Measurements from ENCODE around the gene APEH. TPM values are rescaled to one million over a fixed set of nuclear protein-coding genes. Genes with fewer than 3 reads are reported as not detected.

The APEH gene
- polyA plus RNA-seq, 1 donor from 2014 or later = 98.4 TPM

DNA sequence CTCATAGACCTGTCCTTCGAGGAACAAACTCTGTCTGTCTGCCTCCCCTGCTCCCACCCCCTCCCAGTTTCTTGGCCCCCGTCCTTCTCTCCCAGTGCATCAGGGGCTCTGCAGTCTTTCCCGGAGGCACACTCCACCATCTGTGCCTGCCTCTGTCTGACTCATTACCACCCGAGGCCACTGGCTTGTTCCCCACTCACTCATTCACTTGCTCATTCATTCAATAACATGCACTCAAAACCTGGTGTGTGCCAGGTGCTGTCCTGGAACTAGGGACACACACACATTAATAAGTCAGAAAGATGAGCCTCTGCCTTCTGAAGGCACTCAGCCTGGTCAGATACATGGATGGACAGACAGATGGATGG is 32.9 kb downstream of the APEH start:
- H3K9ac ChIP-seq (ENCODE audit: low read length) = no peak overlapping the region
- H3K27ac ChIP-seq (ENCODE audit: low read length) = no peak overlapping the region
- no peaks in the 10 kb centered on the region for H3K9me3 ChIP-seq (ENCODE audit: low read length)
- H3K4me2 ChIP-seq (ENCODE audit: low read length) = no peak overlapping the region
- no peaks in the 10 kb centered on the region for H3K79me2 ChIP-seq (replicated peaks; ENCODE audit: insufficient read depth, low read length)
- H2AFZ ChIP-seq (ENCODE audit: low read depth, low read length) = no peak overlapping the region
- H4K20me1 ChIP-seq (ENCODE audit: insufficient read depth) = no peaks in the 10 kb centered on the region
- H3F3A ChIP-seq (ENCODE audit: insufficient read depth, low read length, poor library complexity, severe bottlenecking) = no peaks in the 10 kb centered on the region
- no peaks in the 10 kb centered on the region for H3K36me3 ChIP-seq (ENCODE audit: insufficient read depth, low read length)
- no peaks in the 10 kb centered on the region for H3K27me3 ChIP-seq (ENCODE audit: insufficient read depth, low read depth, low read length)
- H3K9me2 ChIP-seq (ENCODE audit: insufficient read depth, low read length) = no peaks in the 10 kb centered on the region
- TF ChIP-seq EP300 (conservative IDR thresholded peaks at IDR 0.05; ENCODE audit: poor library complexity, severe bottlenecking) (no peak), MXI1 (conservative IDR thresholded peaks at IDR 0.05; ENCODE audit: poor library complexity, severe bottlenecking) (no peak), SMC3 (conservative IDR thresholded peaks at IDR 0.05; ENCODE audit: poor library complexity) (no peak), EZH2 (IDR thresholded peaks at IDR 0.05; ENCODE audit: borderline replicate concordance, insufficient read depth, low read length, poor library complexity, severe bottlenecking) (no peak), TAF1 (IDR thresholded peaks at IDR 0.05; ENCODE audit: low read depth) (no peak), POLR2AphosphoS5 (IDR thresholded peaks at IDR 0.05) (no peak), RAD21 (conservative IDR thresholded peaks at IDR 0.05) (no peak)
- TF ChIP-seq, protein P1, sequence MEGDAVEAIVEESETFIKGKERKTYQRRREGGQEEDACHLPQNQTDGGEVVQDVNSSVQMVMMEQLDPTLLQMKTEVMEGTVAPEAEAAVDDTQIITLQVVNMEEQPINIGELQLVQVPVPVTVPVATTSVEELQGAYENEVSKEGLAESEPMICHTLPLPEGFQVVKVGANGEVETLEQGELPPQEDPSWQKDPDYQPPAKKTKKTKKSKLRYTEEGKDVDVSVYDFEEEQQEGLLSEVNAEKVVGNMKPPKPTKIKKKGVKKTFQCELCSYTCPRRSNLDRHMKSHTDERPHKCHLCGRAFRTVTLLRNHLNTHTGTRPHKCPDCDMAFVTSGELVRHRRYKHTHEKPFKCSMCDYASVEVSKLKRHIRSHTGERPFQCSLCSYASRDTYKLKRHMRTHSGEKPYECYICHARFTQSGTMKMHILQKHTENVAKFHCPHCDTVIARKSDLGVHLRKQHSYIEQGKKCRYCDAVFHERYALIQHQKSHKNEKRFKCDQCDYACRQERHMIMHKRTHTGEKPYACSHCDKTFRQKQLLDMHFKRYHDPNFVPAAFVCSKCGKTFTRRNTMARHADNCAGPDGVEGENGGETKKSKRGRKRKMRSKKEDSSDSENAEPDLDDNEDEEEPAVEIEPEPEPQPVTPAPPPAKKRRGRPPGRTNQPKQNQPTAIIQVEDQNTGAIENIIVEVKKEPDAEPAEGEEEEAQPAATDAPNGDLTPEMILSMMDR (IDR thresholded peaks at IDR 0.05; ENCODE audit: poor library complexity, severe bottlenecking) = no peak
- TF ChIP-seq, protein P2, sequence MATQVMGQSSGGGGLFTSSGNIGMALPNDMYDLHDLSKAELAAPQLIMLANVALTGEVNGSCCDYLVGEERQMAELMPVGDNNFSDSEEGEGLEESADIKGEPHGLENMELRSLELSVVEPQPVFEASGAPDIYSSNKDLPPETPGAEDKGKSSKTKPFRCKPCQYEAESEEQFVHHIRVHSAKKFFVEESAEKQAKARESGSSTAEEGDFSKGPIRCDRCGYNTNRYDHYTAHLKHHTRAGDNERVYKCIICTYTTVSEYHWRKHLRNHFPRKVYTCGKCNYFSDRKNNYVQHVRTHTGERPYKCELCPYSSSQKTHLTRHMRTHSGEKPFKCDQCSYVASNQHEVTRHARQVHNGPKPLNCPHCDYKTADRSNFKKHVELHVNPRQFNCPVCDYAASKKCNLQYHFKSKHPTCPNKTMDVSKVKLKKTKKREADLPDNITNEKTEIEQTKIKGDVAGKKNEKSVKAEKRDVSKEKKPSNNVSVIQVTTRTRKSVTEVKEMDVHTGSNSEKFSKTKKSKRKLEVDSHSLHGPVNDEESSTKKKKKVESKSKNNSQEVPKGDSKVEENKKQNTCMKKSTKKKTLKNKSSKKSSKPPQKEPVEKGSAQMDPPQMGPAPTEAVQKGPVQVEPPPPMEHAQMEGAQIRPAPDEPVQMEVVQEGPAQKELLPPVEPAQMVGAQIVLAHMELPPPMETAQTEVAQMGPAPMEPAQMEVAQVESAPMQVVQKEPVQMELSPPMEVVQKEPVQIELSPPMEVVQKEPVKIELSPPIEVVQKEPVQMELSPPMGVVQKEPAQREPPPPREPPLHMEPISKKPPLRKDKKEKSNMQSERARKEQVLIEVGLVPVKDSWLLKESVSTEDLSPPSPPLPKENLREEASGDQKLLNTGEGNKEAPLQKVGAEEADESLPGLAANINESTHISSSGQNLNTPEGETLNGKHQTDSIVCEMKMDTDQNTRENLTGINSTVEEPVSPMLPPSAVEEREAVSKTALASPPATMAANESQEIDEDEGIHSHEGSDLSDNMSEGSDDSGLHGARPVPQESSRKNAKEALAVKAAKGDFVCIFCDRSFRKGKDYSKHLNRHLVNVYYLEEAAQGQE (IDR thresholded peaks at IDR 0.05; ENCODE audit: borderline replicate concordance) = no peak
- no peak overlapping the region for H3K4me3 ChIP-seq (ENCODE audit: low read length)

DNA sequence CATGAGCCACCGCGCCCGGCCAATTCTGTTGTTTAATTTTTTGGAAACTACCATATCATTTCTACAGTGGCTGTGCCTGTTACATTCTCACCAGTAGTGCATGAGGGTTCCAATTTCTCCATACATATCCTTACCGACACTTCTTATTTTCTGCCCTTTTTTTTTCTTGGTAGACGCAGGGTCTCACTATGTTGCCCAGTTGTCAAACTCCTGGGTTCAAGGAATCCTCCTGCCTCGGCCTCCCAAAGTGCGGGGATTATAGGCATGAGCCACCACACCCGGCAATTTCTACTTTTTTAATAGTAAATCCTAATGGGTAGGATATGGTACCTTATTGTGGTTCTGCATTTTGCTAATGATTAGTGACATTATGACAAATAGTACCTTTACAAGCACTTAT is 35.7 kb downstream of the APEH start:
- Histone ChIP-seq H3K36me3 (ENCODE audit: insufficient read depth, low read length) (no peaks in the 10 kb centered on the region), H3K4me2 (ENCODE audit: low read length) (no peak overlapping the region), H3K9me2 (ENCODE audit: insufficient read depth, low read length) (no peaks in the 10 kb centered on the region), H3F3A (ENCODE audit: insufficient read depth, low read length, poor library complexity, severe bottlenecking) (no peaks in the 10 kb centered on the region), H2AFZ (ENCODE audit: low read depth, low read length) (no peak overlapping the region), H3K79me2 (replicated peaks; ENCODE audit: insufficient read depth, low read length) (no peaks in the 10 kb centered on the region), H3K4me3 (ENCODE audit: low read length) (no peak overlapping the region), H4K20me1 (ENCODE audit: insufficient read depth) (no peaks in the 10 kb centered on the region), H3K9me3 (ENCODE audit: low read length) (no peaks in the 10 kb centered on the region), H3K27ac (ENCODE audit: low read length) (no peak overlapping the region), H3K27me3 (ENCODE audit: insufficient read depth, low read depth, low read length) (no peaks in the 10 kb centered on the region), H3K9ac (ENCODE audit: low read length) (no peak overlapping the region)
- TF ChIP-seq TAF1 (IDR thresholded peaks at IDR 0.05; ENCODE audit: low read depth) (no peak), MXI1 (conservative IDR thresholded peaks at IDR 0.05; ENCODE audit: poor library complexity, severe bottlenecking) (no peak), RAD21 (conservative IDR thresholded peaks at IDR 0.05) (no peak), EP300 (conservative IDR thresholded peaks at IDR 0.05; ENCODE audit: poor library complexity, severe bottlenecking) (no peak), POLR2AphosphoS5 (IDR thresholded peaks at IDR 0.05) (no peak), SMC3 (conservative IDR thresholded peaks at IDR 0.05; ENCODE audit: poor library complexity) (no peak), EZH2 (IDR thresholded peaks at IDR 0.05; ENCODE audit: borderline replicate concordance, insufficient read depth, low read length, poor library complexity, severe bottlenecking) (no peak)
- TF ChIP-seq, protein P2 (IDR thresholded peaks at IDR 0.05; ENCODE audit: borderline replicate concordance) = no peak
- TF ChIP-seq, protein P1 (IDR thresholded peaks at IDR 0.05; ENCODE audit: poor library complexity, severe bottlenecking) = no peak

All from neural cell (in vitro differentiated cells).